ENCODE data around the gene AP5B1.

AP5B1 gene

GRCh38 chr11:65790104-65790901, 9.5 kb upstream of the AP5B1 start:
- Histone ChIP-seq H3K4me3 (ENCODE audit: low read depth, low read length) (no peak overlapping the region), H3K36me3 (ENCODE audit: control insufficient read depth, insufficient read depth, low read length) (peaks cover 4% of the 10 kb centered on the region; the same call in 1 of the 2 replicates), H3K27ac (ENCODE audit: low read depth, low read length) (no peak overlapping the region), H3K4me1 (ENCODE audit: control insufficient read depth, insufficient read depth, low read length) (peaks cover 22% of the 10 kb centered on the region), H3K9me3 (ENCODE audit: control insufficient read depth, insufficient read depth, low read length) (no peaks in the 10 kb centered on the region), H3K27me3 (ENCODE audit: control insufficient read depth, insufficient read depth, low read length) (peaks cover 38% of the 10 kb centered on the region), H3K9ac (ENCODE audit: low read depth, low read length) (no peak overlapping the region)

- H3K4me3 ChIP-seq (ENCODE audit: low read depth, low read length), result no peak overlapping the region
- H3K9ac ChIP-seq (ENCODE audit: low read depth, low read length), result no peak overlapping the region
- peak overlapping the region; percentile 45 for H3K27ac ChIP-seq (ENCODE audit: low read depth, low read length)
- H3K4me1 ChIP-seq (ENCODE audit: control insufficient read depth, insufficient read depth, low read length), result peaks cover 22% of the 10 kb centered on the region
- H3K27me3 ChIP-seq (ENCODE audit: control insufficient read depth, insufficient read depth, low read length), result peaks cover 43% of the 10 kb centered on the region
- no peaks in the 10 kb centered on the region for H3K36me3 ChIP-seq (ENCODE audit: control insufficient read depth, insufficient read depth, low read length)
- no peaks in the 10 kb centered on the region for H3K9me3 ChIP-seq (ENCODE audit: control insufficient read depth, insufficient read depth, low read length)
Observed at GRCh38 chr11:65789230-65790103, 8.7 kb upstream of the AP5B1 start.

GRCh38 chr11:65788821-65789220, 8.0 kb upstream of the AP5B1 start:
- Histone ChIP-seq H3K4me1 (ENCODE audit: control insufficient read depth, insufficient read depth, low read length) (peaks cover 22% of the 10 kb centered on the region), H3K9ac (ENCODE audit: low read depth, low read length) (no peak overlapping the region), H3K4me3 (ENCODE audit: low read depth, low read length) (0 out of 2 replicates have a peak overlapping the region, but pooled peaks have one; percentile 65), H3K27me3 (ENCODE audit: control insufficient read depth, insufficient read depth, low read length) (peaks cover 48% of the 10 kb centered on the region), H3K36me3 (ENCODE audit: control insufficient read depth, insufficient read depth, low read length) (no peaks in the 10 kb centered on the region), H3K9me3 (ENCODE audit: control insufficient read depth, insufficient read depth, low read length) (no peaks in the 10 kb centered on the region), H3K27ac (ENCODE audit: low read depth, low read length) (peak overlapping the region; percentile 60)

GRCh38 chr11:65787649-65788622, 7.2 kb upstream of the AP5B1 start:
- H3K27me3 ChIP-seq (ENCODE audit: control insufficient read depth, insufficient read depth, low read length), result peaks cover 51% of the 10 kb centered on the region
- no peaks in the 10 kb centered on the region for H3K9me3 ChIP-seq (ENCODE audit: control insufficient read depth, insufficient read depth, low read length)
- peak overlapping the region; percentile 60 for H3K27ac ChIP-seq (ENCODE audit: low read depth, low read length)
- peak overlapping the region; percentile 65 for H3K4me3 ChIP-seq (ENCODE audit: low read depth, low read length)
- H3K4me1 ChIP-seq (ENCODE audit: control insufficient read depth, insufficient read depth, low read length), result peaks cover 22% of the 10 kb centered on the region
- H3K9ac ChIP-seq (ENCODE audit: low read depth, low read length), result peak overlapping the region; percentile 42; the same call in 1 of the 2 replicates
- no peaks in the 10 kb centered on the region for H3K36me3 ChIP-seq (ENCODE audit: control insufficient read depth, insufficient read depth, low read length)

GRCh38 chr11:65786786-65787636, 6.2 kb upstream of the AP5B1 start, which contains the start of gene OVOL1:
OVOL1 (plus strand) TSS chr11:65787063; CDS start chr11:65787374, 311 bp downstream.
- Histone ChIP-seq H3K4me3 (ENCODE audit: low read depth, low read length) (peak within 1 kb of the TSS; percentile 65), H3K27me3 (ENCODE audit: control insufficient read depth, insufficient read depth, low read length) (peaks cover 60% of the 10 kb centered on the region), H3K36me3 (ENCODE audit: control insufficient read depth, insufficient read depth, low read length) (no peaks in the 10 kb centered on the region), H3K9ac (ENCODE audit: low read depth, low read length) (peak within 1 kb of the TSS; percentile 42; the same call in 1 of the 2 replicates), H3K27ac (ENCODE audit: low read depth, low read length) (no peak within 1 kb of the TSS), H3K9me3 (ENCODE audit: control insufficient read depth, insufficient read depth, low read length) (no peaks in the 10 kb centered on the region), H3K4me1 (ENCODE audit: control insufficient read depth, insufficient read depth, low read length) (peaks cover 22% of the 10 kb centered on the region)

- Histone ChIP-seq H3K27me3 (ENCODE audit: control insufficient read depth, insufficient read depth, low read length) (peaks cover 66% of the 10 kb centered on the region), H3K9me3 (ENCODE audit: control insufficient read depth, insufficient read depth, low read length) (no peaks in the 10 kb centered on the region), H3K36me3 (ENCODE audit: control insufficient read depth, insufficient read depth, low read length) (no peaks in the 10 kb centered on the region), H3K4me3 (ENCODE audit: low read depth, low read length) (peak overlapping the region; percentile 54; the same call in 1 of the 2 replicates), H3K9ac (ENCODE audit: low read depth, low read length) (no peak overlapping the region), H3K4me1 (ENCODE audit: control insufficient read depth, insufficient read depth, low read length) (peaks cover 22% of the 10 kb centered on the region), H3K27ac (ENCODE audit: low read depth, low read length) (no peak overlapping the region)
Observed at GRCh38 chr11:65786008-65786785, 5.4 kb upstream of the AP5B1 start.

GRCh38 chr11:65785319-65786007, 4.7 kb upstream of the AP5B1 start:
- H3K36me3 ChIP-seq (ENCODE audit: control insufficient read depth, insufficient read depth, low read length), result no peaks in the 10 kb centered on the region
- peaks cover 20% of the 10 kb centered on the region for H3K4me1 ChIP-seq (ENCODE audit: control insufficient read depth, insufficient read depth, low read length)
- H3K9me3 ChIP-seq (ENCODE audit: control insufficient read depth, insufficient read depth, low read length), result no peaks in the 10 kb centered on the region
- no peak overlapping the region for H3K9ac ChIP-seq (ENCODE audit: low read depth, low read length)
- no peak overlapping the region for H3K27ac ChIP-seq (ENCODE audit: low read depth, low read length)
- peaks cover 69% of the 10 kb centered on the region for H3K27me3 ChIP-seq (ENCODE audit: control insufficient read depth, insufficient read depth, low read length)
- no peak overlapping the region for H3K4me3 ChIP-seq (ENCODE audit: low read depth, low read length)

GRCh38 chr11:65782816-65783228, 2.0 kb upstream of the AP5B1 start:
- Histone ChIP-seq H3K4me3 (ENCODE audit: low read depth, low read length) (no peak overlapping the region), H3K27ac (ENCODE audit: low read depth, low read length) (no peak overlapping the region), H3K4me1 (ENCODE audit: control insufficient read depth, insufficient read depth, low read length) (no peaks in the 10 kb centered on the region; the same call in 1 of the 2 replicates), H3K27me3 (ENCODE audit: control insufficient read depth, insufficient read depth, low read length) (peaks cover 57% of the 10 kb centered on the region), H3K36me3 (ENCODE audit: control insufficient read depth, insufficient read depth, low read length) (peaks cover 12% of the 10 kb centered on the region; the same call in 1 of the 2 replicates), H3K9me3 (ENCODE audit: control insufficient read depth, insufficient read depth, low read length) (no peaks in the 10 kb centered on the region), H3K9ac (ENCODE audit: low read depth, low read length) (no peak overlapping the region)
